ENCODE data around the gene PTPRJ.

The PTPRJ gene

DNA sequence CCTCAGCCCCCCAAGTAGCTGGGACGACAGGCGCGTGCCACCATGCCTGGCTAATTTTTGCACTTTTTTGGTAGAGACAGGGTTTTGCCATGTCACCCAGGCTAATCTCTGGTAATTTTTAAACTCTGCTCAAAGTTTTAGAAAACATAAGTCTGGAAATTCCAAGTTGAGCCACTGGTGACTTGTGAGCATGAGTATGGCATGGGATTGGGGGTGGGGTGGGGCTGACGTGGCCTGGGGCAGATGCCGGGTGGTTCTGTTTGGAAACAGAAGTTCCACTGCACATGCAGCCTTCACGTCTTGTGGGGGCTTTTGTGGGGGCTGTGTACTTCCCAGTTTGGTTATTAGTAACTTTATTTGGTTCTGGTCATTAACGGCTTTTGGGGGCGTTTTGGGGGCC lies 67.3 kb downstream of the PTPRJ start:
- no peak overlapping the region for H3K4me3 ChIP-seq (ENCODE audit: low read depth, low read length)
- DNase-seq (ENCODE audit: low read depth): peak; percentile 45
- TF ChIP-seq, protein P1, sequence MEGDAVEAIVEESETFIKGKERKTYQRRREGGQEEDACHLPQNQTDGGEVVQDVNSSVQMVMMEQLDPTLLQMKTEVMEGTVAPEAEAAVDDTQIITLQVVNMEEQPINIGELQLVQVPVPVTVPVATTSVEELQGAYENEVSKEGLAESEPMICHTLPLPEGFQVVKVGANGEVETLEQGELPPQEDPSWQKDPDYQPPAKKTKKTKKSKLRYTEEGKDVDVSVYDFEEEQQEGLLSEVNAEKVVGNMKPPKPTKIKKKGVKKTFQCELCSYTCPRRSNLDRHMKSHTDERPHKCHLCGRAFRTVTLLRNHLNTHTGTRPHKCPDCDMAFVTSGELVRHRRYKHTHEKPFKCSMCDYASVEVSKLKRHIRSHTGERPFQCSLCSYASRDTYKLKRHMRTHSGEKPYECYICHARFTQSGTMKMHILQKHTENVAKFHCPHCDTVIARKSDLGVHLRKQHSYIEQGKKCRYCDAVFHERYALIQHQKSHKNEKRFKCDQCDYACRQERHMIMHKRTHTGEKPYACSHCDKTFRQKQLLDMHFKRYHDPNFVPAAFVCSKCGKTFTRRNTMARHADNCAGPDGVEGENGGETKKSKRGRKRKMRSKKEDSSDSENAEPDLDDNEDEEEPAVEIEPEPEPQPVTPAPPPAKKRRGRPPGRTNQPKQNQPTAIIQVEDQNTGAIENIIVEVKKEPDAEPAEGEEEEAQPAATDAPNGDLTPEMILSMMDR (conservative IDR thresholded peaks at IDR 0.05; ENCODE audit: low read depth, low read length): no peak

DNA sequence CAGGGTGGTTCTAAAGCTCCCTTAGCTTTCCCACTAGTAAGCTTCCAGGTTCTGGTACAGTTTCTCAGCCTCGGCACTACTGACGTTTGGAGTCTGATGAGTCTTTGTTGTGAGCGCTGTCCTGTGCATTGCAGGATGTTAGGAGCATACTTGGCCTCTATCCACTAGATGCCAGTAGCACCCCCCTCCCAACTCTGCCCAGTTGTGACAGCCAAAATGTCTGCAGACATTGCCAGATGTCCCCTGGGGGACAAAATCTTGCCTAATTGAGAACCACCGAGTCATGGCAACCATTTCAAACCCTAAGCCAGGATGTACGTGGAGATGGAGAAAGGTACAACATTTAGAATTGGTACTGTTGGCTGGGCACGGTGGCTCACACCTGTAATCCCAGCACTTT lies 68.7 kb downstream of the PTPRJ start:
- no peak overlapping the region for H3K4me3 ChIP-seq (ENCODE audit: low read depth, low read length)
- DNase-seq (ENCODE audit: low read depth): no peak
- TF ChIP-seq, protein P1 (conservative IDR thresholded peaks at IDR 0.05; ENCODE audit: low read depth, low read length): no peak

DNA sequence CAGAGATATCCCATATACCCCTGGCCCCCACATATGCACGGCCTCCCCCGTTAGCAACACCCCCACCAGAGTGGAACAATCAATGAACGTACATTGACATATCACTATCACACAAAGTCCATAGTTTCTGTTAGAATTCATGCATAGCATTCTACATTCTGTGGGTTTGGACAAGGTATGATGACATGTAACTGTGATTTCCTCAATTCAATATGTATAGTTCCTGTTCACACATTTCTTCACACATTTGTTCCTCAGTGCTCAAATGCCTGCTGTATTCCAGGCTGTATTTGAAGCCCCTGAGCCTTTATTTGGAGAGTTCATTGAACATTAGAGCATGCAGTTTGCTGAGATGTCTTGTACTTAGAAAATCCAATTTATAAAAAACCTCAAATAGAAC lies 69.9 kb downstream of the PTPRJ start:
- TF ChIP-seq, protein P1 (conservative IDR thresholded peaks at IDR 0.05; ENCODE audit: low read depth, low read length): no peak
- no peak for DNase-seq (ENCODE audit: low read depth)
- H3K4me3 ChIP-seq (ENCODE audit: low read depth, low read length): no peak overlapping the region

DNA sequence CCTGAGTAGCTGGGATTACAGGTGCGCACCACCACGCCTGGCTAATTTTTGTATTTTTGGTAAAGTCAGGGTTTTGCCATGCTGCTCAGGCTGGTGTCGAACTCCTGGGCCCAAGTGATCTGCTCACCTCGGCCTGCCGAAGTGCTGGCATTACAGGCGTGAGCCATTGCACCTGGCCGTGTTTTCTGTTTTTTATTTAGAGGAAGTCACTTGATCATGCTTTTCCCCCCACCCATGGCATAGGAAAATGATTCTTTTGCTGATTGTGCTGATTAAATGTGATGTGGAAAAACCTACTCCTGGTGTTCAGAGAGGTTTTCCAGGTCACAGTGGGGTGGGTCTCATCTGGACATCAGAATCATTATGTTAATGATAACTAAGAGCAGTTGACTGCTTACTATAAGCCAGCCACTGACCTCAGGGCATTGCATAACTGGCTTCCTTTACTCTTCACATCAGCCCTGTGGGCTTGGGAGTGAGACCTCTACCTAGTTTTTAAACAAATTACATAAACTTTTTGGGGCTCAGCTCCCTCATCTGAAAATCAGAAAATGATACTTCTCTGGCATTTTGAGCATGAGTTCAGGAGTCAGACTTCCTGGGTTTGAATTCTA lies 71.0 kb downstream of the PTPRJ start:
- DNase-seq (ENCODE audit: low read depth): no peak
- H3K4me3 ChIP-seq (ENCODE audit: low read depth, low read length): no peak overlapping the region
- TF ChIP-seq, protein P1 (conservative IDR thresholded peaks at IDR 0.05; ENCODE audit: low read depth, low read length): no peak

DNA sequence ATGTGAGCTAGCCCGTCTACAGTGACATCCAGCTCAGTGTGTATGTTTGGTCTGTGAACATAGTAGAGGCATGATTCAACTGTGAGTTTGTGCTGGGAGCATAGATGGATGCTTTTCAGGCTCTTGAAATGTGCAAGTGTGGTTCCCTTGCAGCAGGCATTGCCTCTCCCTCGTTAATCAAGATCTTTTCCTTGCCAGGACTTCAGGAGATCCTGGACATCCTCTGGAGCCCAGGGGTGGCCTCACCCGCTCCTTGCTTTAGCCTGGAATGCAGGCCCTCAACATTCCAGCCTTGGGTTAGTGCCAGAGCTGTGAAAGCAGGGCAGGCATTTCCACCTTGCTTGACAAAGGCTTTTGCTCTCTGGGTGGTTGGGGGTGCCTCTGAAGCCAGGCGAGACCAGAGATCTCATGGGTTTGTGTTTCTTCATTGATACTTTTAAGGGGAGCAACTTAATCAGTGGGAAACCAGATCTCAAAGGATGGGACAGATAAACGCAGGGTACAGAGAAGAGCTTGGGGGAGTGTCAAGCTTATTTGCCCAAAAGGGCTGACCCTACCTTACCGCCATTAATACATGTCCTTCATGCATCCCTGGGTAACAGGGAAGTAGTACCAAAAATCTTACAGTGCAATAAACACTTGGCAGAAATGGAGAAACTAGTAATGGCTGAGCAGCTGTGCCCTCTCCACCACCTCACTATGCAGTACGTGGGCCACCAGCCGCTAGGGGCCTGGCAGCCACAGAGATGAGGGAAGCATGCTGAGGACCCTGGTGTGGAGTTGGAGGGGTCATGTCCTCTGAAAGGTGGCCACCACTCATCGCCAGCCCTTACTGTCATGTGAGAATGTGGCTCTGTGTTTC lies 72.1 kb downstream of the PTPRJ start:
- H3K4me3 ChIP-seq (ENCODE audit: low read depth, low read length): no peak overlapping the region
- TF ChIP-seq, protein P1 (conservative IDR thresholded peaks at IDR 0.05; ENCODE audit: low read depth, low read length): no peak
- peak; percentile 36 for DNase-seq (ENCODE audit: low read depth)

DNA sequence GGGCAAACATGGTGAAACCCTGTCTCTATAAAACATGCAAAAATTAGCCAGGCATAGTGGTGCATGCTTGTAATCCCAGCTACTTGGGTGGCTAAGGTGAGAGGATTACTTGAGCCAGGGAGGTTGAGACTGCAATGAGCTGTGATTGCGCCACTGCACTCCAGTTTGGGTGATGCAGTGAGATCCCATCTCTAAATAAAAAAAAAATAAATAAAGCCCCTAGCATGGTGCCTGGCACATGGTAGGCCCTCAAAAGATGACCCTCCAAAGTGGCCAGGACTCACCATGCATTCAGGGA lies 74.6 kb downstream of the PTPRJ start:
- no peak overlapping the region for H3K4me3 ChIP-seq (ENCODE audit: low read depth, low read length)
- DNase-seq (ENCODE audit: low read depth): no peak

More for the DNA sequence above, 74.6 kb downstream of the PTPRJ start:
- TF ChIP-seq, protein P1 (conservative IDR thresholded peaks at IDR 0.05; ENCODE audit: low read depth, low read length): no peak
